Measurements from ENCODE around the gene PRKAR1B.

The PRKAR1B gene

DNA sequence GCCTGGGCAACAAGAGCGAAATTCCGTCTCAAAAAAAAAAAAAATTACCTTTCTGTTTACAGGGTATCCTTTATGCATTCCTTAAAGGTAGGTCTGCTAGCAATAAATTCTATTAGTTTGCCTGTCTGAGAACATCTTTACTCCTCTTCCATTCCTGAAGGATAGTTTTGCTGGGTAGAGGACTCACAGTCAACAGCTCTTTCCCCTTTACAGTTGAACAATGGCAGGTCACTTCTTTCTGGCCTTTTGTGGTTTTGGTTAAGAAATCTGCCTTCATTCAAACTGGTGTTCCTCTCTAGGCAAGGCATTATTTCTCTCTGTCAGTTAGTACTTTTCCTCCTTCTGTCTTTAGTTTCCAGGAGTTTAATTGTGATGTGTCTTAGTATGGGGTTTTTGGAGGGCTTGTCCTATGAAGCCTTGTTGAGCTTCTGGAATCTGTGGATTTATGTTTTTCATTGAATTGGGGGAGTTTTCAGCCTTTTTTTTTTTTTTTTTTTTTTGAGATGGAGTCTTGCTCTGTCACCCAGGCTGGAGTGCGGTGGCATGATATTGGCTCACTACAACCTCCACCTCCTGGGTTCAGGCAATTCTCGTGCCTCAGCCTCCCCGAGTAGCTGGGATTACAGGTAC, 5.3 kb downstream of the PRKAR1B start:
- DNase-seq (ENCODE audit: low read depth), result no peak

- DNase-seq (ENCODE audit: low read depth), result no peak
Measured at GRCh38 chr7:716636-717035, 10.4 kb downstream of the PRKAR1B start.

DNA sequence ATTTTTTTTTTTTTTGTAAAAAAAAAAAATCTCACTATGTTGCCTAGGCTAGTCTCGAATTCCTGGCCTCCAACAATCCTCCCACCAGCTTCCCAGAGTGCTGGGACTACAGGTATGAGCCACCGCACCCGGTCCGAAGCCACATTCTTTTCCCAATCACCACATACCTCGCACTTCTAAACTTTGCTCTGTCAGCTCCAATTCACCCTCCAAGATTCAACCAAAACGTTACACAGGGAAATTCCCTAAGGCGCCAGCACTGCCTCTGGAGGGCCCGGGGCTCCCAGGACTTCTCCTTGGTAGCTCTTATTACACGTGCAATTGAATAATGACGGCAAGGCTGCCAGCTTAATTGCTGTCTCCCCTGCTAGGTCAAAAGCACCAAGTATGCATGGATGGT, 10.9 kb downstream of the PRKAR1B start:
- DNase-seq (ENCODE audit: low read depth), result no peak

DNA sequence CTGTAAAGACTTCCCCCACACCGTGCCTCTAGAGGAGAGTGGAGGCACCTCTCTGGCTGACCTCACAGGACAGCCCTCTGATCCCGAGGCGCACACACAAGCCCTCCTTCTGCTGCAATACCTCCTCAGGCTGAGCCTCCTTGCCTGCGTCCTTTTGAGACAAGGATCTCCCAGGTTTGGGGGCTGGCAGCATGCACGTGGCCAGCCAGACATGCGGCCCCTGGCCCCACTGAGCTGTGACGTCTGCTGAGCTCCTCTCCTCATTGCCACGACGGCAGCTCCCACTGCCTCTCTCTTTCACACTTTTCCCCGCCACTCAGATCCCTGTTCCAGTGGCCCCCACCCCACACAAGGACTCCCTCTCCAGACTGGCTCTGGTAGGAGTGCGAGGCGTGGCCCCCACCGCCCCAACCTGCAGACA, 12.8 kb downstream of the PRKAR1B start:
- no peak for DNase-seq (ENCODE audit: low read depth)

DNA sequence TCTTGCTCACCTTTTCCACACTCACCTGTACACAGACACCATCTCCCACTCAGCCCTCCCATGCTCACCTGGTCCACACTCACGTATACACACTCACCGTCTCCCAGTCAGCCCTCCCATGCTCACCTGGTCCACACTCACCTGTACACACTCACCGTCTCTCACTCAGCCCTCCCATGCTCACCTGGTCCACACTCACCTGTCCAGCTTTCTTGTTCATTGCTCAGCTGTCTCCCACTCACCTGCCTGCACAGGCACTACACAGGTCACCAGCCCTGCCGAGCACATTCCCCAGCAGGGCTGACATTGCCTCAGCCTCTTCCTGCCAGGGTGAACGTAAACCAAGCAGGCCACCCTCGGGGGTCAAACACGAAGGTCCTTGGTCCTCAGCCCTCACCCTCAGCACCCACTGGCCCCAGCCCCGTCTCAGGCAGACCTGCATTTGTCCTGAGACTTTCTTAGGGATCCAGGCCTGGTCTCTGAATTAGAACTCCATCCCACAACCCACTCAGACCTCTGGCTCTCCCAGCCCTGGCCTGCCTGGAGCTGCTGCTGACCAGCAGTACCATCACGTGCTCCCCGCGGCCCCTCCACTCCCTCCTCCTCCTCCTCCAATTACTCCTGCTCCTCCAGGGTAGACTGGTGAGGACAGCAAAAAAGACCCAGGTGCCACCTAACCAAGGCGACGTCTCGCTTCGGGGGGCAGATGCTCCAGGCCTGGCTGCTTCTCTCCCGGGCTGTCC, 13.4 kb downstream of the PRKAR1B start:
- DNase-seq (ENCODE audit: low read depth), result no peak

GRCh38 chr7:713139-713457, 14.0 kb downstream of the PRKAR1B start:
- DNase-seq (ENCODE audit: low read depth), result no peak

GRCh38 chr7:712381-713138, 14.5 kb downstream of the PRKAR1B start:
- no peak for DNase-seq (ENCODE audit: low read depth)

- DNase-seq (ENCODE audit: low read depth), result no peak
Measured at GRCh38 chr7:711922-712380, 15.1 kb downstream of the PRKAR1B start.

DNA sequence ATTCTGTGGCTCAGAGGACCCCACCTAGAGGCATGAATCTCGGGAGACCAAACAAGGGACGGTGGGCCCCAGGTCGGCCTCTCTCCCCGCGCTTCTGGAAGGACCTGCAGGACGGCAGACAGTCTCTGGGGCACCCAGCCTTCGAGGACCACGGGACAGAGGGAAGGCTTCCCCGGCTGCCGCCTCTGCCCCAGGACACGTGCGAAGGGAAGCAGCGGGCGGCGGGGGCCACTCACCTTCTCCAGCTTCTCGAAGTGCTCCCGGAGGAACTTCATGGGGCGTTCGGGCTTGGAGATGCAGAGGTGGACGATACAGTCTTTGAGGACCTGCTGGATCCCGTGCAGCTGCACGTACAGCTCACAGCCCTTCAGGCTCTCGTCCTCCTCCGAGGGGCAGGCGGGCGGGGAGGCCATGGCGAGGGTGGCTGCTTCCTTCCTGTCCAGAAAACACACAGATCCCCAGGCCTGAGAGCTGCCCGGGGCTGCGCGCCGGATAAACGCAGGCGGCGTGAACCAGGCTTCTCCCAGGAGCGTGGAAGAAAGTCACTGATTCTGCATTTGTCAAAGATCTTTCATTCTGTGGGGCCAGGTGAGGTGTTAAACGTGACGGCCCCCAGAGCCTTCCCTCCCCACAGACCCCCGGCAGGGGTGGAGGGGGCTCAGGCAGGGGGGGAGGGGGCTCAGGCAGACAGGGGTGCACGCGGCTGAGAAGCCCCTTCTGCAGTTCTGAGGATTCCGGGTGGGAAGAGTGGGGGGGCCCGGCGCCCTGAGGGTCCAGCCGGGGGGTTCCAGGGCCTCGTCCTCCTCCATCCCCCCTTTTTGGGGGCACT, 15.8 kb downstream of the PRKAR1B start:
- no peak for DNase-seq (ENCODE audit: low read depth)

- no peak for DNase-seq (ENCODE audit: low read depth)
Measured at GRCh38 chr7:710161-710560, 16.9 kb downstream of the PRKAR1B start.

DNA sequence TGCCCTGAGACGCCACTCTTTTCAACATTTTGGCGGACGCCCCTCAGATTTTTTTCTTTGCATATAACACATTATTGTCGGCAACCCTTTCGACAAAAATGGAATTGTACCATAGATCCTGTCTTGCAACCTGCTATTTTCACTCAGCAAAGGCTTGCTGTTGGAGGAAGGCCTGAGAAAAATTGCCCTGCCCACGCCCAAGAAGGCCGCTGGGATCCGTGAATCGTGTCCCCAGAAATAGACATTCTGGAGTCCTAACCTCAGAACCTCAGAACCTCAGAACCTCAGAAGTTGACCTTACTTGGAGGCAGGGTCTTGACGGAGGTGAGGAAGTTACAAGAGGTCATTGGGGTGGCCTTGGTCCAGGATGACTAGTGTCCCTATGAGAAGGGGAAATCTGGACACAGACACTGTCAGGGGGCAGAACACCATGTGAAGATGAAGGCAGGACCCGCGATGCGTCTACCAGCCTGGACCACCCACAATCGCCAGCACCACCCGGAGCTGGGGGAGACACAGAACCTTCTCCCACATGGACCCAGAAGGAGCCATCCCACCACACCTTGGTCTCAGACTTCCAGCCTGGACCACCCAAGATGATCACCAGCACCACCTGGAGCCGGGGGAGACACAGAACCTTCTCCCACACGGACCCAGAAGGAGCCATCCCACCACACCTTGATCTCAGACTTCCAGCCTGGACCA, 19.6 kb downstream of the PRKAR1B start:
- DNase-seq (ENCODE audit: low read depth), result no peak

DNA sequence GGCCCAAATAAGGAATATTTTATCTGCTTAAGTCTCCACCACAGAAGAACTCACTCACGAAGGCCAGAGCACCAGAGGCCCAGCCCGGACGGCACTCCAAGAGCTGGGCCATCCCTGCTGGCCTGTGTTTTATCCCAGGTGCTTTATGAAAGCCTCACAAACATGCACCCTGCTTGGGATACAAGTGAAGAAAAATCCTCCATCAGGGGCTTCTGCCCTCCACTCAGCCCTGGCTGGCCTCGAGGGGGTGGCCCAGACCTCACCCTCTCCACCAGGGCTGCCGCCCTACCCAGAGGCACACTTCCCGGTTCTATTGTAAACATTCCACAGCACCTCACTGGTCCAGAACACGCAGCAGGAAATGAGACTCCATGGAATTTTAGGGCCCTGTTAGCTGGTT, 20.4 kb downstream of the PRKAR1B start:
- DNase-seq (ENCODE audit: low read depth), result no peak

DNA sequence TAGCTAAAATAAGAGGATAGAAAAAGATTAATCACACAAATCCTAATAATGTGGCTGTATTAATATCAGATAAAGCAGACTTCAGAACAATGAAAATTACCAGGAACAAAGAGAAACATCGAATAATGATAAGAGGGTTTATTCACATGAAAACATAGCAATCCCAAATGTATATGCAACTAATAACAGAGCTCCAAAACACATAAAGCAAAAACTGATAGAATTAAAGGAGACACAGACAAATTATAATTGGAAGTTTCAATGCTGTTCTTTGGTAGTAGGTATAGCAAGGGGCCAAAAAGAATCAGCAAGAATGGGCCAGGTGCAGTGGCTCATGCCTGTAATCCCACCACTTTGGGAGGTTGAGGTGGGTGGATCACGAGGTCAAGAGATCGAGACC, 24.0 kb downstream of the PRKAR1B start:
- no peak for DNase-seq (ENCODE audit: low read depth)

DNA sequence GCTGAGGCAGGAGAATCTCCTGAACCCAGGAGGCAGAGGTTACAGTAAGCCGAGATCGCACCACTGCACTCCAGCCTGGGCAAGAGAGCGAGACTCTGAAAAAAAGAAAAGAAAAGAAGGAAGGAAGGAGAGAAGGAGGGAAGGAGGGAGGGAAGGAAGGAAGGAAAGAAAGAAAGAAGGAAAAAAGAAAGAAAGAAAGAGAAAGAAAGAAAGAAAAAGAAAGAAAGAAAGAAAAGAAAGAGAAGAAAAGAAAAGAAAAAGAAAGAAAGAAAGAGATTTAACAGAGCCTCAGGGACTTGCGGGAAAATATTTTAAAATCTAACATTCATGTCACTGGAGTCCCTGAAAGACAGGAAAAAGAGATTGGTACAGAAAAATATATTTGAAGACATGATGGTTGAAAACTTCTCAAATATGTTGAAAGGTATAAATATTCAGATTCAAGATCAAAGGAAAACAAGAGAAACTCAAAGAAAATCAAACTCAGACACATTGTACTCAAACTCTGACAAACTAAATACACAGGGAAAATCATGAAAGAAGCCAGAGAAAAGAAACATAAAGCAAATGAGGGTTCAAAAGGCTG, 25.9 kb downstream of the PRKAR1B start:
- no peak for DNase-seq (ENCODE audit: low read depth)

DNA sequence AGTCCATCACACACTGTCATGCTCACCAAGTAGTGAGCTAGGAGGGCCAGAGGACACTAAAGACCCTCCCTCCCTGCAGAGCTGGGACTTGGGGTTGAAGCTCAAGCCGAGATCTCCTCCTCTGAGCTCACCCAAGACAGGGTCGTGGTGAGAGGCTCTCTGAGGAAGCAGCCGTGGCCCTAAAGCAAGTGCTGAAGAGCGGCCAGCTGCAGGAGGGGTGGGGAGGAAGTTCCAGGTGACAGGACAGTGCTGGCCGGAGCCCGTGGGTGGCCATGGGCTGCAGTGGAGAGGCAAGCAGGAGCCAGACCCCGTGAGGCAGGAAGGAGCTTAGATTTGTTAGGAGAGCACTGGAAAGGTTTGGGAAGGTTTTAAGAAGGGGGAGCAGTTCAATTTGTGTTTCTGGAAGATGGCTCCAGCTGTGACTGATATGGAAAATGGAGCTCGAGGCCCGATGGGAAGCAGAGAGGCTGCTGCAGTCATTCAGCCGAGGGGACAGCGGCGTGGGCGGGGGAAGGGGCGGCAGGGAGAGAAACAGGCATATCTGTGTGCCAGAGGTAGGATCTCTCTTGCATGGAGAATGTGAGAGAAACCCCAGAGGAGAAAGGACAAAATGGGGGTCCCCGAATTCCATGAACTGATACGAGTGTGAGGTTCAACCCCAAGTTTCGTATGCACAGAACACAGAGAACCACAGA, 27.5 kb downstream of the PRKAR1B start:
- no peak for DNase-seq (ENCODE audit: low read depth)

- DNase-seq (ENCODE audit: low read depth), result no peak
Measured at GRCh38 chr7:698515-699475, 28.3 kb downstream of the PRKAR1B start.

- no peak for DNase-seq (ENCODE audit: low read depth)
Measured at GRCh38 chr7:696812-697551, 30.1 kb downstream of the PRKAR1B start.

DNA sequence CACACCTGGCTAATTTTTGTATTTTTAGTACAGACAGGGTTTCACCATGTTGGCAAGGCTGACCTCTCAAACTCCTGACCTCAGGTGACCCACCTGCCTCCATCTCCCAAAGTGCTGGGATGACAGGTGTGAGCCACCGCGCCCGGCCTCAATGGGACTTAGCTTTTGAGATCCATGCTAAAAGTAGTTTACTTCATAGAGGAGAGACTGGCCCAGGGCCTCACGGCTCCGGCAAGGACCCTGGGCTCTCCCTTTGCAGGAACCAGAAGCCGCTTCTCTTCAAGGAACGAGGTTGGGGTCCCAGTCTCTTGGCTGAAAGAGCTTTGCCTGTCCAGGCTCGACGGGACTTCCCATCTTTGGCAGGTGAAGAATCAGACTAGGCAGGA, 30.7 kb downstream of the PRKAR1B start:
- no peak for DNase-seq (ENCODE audit: low read depth)

- no peak for DNase-seq (ENCODE audit: low read depth)
Measured at GRCh38 chr7:693280-693679, 33.8 kb downstream of the PRKAR1B start.
